22Rv1 (cell line): ENCODE data around the gene CUL9.

ENCODE experiments used
- H3K27ac ChIP-seq: fragments of 450-650 bp; 2 replicates; pipeline ENCODE4 v1.5.1; 2017
- CTCF ChIP-seq: fragments of 450-650 bp; IDR thresholded peaks from 2 replicates; pipeline ENCODE4 v1.5.1; 2017; ENCODE audit warnings: mild to moderate bottlenecking
- ZFX ChIP-seq: fragments of 450-650 bp; IDR thresholded peaks from 2 replicates; pipeline ENCODE4 v1.6.1; 2017; ENCODE audit warnings: antibody characterized with exemption, borderline replicate concordance

CUL9 gene

DNA sequence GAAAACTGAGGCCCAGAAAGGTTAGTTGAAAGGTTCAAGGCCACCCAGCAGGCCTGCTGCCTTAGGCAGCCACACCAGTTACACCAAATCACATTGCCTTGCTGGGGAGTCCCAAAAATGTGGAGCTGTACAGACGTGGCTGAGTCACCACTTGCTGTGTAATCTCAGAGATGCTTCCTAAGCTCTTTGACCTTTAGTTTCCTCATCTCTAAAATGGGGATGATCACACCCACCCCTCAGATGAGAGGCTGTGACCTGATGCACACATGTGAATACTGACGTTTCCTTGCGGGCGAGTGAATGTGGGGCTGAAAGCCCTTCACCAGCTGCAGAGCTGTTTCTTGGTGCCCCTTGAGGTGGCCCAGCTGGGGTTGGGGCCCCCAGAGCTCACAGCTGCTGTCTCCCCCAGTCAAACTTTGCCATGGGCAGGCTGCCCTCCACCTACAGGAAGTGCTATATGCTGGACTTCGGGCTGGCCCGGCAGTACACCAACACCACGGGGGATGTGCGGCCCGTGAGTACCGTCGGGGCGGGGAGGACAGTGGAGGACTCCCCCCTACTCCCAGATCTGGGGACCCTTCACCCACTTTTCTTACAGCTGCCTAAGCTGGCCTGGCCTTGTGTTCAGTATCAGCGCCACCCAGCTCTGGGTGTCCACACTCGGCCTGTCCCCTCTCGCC lies 72.3 kb downstream of the CUL9 start:
- no peak for TF ChIP-seq CTCF
- no peak for TF ChIP-seq ZFX
- H3K27ac ChIP-seq, result no peak overlapping the region

DNA sequence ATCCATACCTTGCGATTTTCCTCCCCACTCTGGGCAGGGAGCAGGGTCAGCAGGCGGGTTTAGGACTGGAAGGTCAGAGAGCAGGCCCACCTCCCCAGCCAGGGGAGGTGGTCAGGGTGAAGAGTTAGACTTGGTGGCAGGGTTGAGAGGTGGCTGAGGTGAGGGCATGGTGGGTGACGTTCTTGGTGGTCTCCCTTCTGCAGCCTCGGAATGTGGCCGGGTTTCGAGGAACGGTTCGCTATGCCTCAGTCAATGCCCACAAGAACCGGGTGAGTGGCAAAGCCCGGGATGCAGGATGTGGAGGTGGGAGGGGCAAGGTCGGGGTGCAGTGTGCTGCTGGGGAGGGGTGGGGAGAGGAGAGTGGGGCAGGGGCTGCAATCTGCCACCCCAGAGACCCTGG lies 72.8 kb downstream of the CUL9 start:
- no peak for TF ChIP-seq ZFX
- no peak for TF ChIP-seq CTCF
- H3K27ac ChIP-seq, result no peak overlapping the region

DNA sequence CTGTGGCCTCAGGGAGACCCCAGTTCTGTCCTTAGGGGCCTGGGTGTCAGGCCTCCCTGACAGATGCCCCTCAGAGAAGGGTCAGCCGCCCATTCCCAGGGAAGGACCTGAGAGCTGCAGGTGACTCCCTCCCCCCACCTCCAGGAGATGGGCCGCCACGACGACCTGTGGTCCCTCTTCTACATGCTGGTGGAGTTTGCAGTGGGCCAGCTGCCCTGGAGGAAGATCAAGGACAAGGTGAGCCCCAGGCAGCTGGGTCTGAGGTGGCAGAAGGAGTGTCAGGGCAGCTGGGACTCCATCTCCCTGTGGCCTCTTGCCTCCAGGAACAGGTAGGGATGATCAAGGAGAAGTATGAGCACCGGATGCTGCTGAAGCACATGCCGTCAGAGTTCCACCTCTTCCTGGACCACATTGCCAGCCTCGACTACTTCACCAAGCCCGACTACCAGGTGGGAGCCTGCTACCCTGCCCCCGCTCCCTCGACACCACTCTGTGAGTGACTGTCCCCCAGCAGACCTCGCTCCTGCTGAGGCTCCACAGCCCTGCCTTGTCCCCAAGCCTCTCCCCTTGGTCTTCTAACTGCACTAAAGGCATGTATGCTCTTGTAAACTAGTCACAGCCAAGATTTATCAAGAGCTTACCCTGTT lies 73.5 kb downstream of the CUL9 start:
- TF ChIP-seq ZFX, result no peak
- TF ChIP-seq CTCF, result no peak
- no peak overlapping the region for H3K27ac ChIP-seq

GRCh38 chr6:43256670-43257366 lies 74.8 kb downstream of the CUL9 start:
- no peak overlapping the region for H3K27ac ChIP-seq
- TF ChIP-seq ZFX (no peak), CTCF (no peak)

GRCh38 chr6:43257367-43258145 lies 75.6 kb downstream of the CUL9 start:
- H3K27ac ChIP-seq, result no peak overlapping the region
- no peak for TF ChIP-seq CTCF
- TF ChIP-seq ZFX, result no peak

GRCh38 chr6:43258180-43258579 lies 76.2 kb downstream of the CUL9 start:
- H3K27ac ChIP-seq, result no peak overlapping the region
- TF ChIP-seq ZFX (no peak), CTCF (no peak)
